HUES6 (cell line): Measurements from ENCODE around the gene LRRC61.
"Not testable (repeated sequence)": the region's sequence is repeated elsewhere in the genome, so short reads cannot be mapped to it uniquely, and the experiment has no call there.

Source experiments
- H3K27ac ChIP-seq: 2 replicates; pipeline ENCODE4 v1.7.0; 2013; ENCODE audit warnings: low read depth, mild to moderate bottlenecking, low read length, inconsistent platforms
- H3K27me3 ChIP-seq: 2 replicates; pipeline ENCODE4 v1.6.1; 2013; ENCODE audit warnings: low read length; ENCODE audit not compliant: control insufficient read depth, insufficient read depth
- H3K36me3 ChIP-seq: 2 replicates; pipeline ENCODE4 v1.6.1; 2013; ENCODE audit warnings: low read length; ENCODE audit not compliant: control insufficient read depth, insufficient read depth
- H3K4me1 ChIP-seq: 2 replicates; pipeline ENCODE4 v1.6.1; 2013; ENCODE audit warnings: low read length; ENCODE audit not compliant: control insufficient read depth, insufficient read depth
- H3K4me3 ChIP-seq: 2 replicates; pipeline ENCODE4 v1.5.1; 2013; ENCODE audit warnings: low read depth, low read length
- H3K9ac ChIP-seq: one replicate; pipeline ENCODE4 v1.6.1; 2013; ENCODE audit warnings: mild to moderate bottlenecking, low read length
- H3K9me3 ChIP-seq: 2 replicates; pipeline ENCODE4 v1.6.1; 2013; ENCODE audit warnings: low read depth, low read length; ENCODE audit not compliant: control insufficient read depth, insufficient read depth

LRRC61 gene

DNA sequence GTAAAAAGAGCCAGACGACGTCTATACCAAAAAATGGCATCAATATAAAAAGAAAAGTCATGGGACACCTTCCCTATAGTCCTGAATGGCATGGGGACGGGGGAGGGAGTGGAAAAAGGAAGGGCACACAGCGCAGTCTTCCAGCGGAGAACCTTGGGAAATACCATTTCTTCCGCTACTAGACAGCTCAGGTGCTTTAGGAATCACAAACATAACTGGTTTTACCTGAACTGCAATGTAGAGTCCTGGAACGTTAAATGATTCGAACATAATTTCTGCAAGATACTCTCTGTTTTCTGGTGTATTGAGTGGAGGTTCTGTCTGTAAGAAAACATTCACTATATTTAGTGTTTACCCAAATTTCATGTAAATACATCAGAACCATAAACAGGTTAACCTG is 28.1 kb upstream of the LRRC61 start:
- not testable (repeated sequence) for H3K27ac ChIP-seq, H3K36me3 ChIP-seq, H3K4me1 ChIP-seq, H3K9ac ChIP-seq, H3K4me3 ChIP-seq, H3K9me3 ChIP-seq, H3K27me3 ChIP-seq

DNA sequence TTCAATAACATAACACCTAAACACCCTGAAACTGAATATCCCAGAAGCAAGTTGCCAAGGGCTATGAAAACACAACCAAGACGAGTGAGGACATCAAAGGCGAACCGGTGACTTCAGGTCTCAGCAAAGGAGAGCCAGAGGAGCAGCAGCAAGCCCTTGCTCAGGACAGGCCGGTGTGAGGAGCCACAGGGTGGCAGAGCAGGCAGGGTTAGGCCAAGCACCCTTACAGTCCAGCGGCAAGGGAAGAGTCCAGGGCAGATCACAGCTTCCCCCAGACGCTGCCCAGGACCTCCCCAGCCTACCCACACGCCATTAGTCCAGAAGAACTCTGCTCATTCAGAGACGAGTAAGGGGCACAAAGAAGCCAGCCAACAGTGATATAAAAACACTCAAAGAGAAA is 27.5 kb upstream of the LRRC61 start:
- H3K4me3 ChIP-seq, H3K9ac ChIP-seq, H3K27ac ChIP-seq, H3K27me3 ChIP-seq, H3K4me1 ChIP-seq, H3K9me3 ChIP-seq, H3K36me3 ChIP-seq: not testable (repeated sequence)

DNA sequence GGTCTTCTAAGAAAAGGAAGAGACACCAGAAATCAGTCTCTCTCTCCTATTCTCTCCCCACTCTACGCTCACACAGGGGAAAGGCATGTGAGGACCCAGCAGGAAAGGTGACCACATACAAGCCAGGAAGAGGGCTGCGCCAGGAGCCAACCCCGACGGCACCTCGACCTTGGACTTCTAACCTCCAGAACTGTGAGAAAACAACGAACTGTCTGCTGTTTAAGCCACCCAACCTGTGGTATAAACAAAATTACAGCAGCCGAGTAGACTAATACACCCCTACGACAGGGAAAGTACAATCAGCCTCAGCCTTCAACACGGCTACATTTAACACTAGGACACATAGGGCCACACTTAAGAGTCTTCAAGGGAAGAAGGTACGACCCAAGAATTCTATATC is 26.4 kb upstream of the LRRC61 start:
- H3K27ac ChIP-seq, result not testable (repeated sequence)

DNA sequence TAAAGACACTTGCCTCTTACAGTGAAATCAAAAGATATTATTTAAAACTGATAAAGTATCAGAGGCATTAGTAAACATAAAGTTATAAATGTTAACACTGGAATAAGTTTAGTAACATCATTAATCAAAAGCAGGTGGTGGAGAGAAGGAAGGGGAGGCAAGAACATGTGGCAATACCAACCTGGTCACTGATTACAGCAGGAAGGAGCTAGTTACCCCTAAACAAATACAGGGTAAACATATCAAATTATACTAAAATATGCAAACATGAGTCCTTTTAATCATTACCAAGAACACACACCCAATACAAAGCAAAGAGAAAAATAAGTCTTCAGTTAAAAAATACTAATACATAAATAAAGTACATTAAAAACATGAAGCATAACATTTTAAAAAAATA is 25.2 kb upstream of the LRRC61 start:
- H3K4me3 ChIP-seq, H3K9me3 ChIP-seq, H3K27me3 ChIP-seq, H3K36me3 ChIP-seq, H3K4me1 ChIP-seq, H3K27ac ChIP-seq, H3K9ac ChIP-seq: not testable (repeated sequence)

More for the DNA sequence above, 26.4 kb upstream of the LRRC61 start:
- not testable (repeated sequence) for H3K4me1 ChIP-seq, H3K9ac ChIP-seq, H3K4me3 ChIP-seq, H3K9me3 ChIP-seq, H3K36me3 ChIP-seq, H3K27me3 ChIP-seq

DNA sequence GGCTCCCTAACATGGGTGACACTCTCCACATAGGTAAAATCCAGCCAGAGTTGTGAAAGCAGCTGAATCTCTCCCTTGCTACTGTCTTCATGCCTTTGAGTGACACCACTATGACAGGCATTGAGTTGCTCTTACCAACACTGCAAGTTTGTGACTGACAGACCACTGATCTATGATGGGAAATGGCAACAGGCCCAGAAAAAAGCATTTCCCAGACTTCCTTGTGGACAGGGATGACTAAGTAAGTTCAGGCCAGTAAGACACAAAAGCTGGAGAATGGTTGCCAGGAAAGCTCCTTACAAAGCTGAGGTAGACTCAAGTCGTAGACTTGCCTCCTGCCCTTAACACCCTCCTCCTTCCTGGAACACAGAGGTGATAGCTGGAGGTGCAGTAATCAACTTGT is 20.2 kb upstream of the LRRC61 start:
- not testable (repeated sequence) for H3K4me3 ChIP-seq, H3K9ac ChIP-seq, H3K27ac ChIP-seq, H3K4me1 ChIP-seq, H3K9me3 ChIP-seq, H3K36me3 ChIP-seq
- peaks cover 24% of the 10 kb centered on the region for H3K27me3 ChIP-seq

- H3K9me3 ChIP-seq, H3K27ac ChIP-seq, H3K4me3 ChIP-seq, H3K4me1 ChIP-seq, H3K36me3 ChIP-seq, H3K9ac ChIP-seq: not testable (repeated sequence)
- peaks cover 42% of the 10 kb centered on the region for H3K27me3 ChIP-seq
Observed at GRCh38 chr7:150304499-150305258, 18.5 kb upstream of the LRRC61 start.

DNA sequence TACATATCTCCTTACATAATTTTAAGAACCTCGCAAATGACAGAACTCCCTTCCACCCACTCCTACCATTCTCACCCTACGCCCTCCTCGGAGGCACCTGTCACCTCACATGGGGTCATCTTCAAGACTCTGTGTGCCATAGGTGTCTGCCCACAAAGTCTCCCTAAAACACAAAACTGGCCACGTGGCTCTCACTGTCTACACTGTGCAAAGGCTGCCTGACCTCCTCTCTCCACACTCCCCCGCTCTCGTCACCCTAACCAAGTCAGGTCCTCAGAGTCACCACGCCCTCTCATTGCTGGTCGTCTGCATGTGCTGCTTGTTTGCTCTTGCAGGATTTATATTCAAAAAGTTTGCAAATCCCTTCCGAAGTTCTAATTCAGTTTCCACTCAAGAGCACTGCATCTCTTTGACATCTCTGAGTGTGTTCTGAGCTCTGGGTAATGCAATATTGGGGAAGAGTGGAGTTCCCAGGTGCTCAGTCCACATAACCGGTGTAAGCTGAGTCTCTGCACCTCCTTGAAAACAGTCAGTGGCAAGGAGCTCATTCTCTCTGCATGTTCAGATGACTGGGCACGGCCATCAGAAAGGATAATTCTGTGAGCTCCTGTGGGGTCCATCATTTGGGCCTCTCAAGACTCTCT is 17.8 kb upstream of the LRRC61 start:
- H3K4me3 ChIP-seq, H3K9ac ChIP-seq, H3K36me3 ChIP-seq, H3K4me1 ChIP-seq, H3K27ac ChIP-seq, H3K9me3 ChIP-seq: not testable (repeated sequence)
- peaks cover 49% of the 10 kb centered on the region for H3K27me3 ChIP-seq

- not testable (repeated sequence) for H3K36me3 ChIP-seq, H3K4me1 ChIP-seq, H3K9ac ChIP-seq, H3K9me3 ChIP-seq, H3K4me3 ChIP-seq, H3K27ac ChIP-seq
- peaks cover 54% of the 10 kb centered on the region for H3K27me3 ChIP-seq
Observed at GRCh38 chr7:150305903-150306284, 17.3 kb upstream of the LRRC61 start.

DNA sequence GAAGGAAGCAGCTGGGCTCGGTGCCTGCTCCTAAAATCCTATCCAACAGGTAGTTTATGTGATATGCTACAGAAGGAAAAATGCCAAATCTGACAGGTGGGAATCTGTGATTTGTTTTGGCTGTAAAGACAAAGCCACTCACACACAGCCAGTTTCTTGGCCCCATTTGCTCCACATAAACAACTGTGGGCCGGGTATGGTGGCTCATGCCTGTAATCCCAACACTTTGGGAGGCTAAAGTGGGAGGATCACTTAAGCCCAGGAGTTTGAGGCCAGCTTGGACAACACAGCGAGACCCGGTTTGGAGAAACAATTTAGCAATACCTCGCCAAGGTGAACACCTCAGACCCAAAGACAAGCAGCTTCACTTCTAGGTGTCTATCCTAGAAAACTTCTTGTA is 16.8 kb upstream of the LRRC61 start:
- not testable (repeated sequence) for H3K27ac ChIP-seq, H3K9me3 ChIP-seq, H3K36me3 ChIP-seq, H3K4me1 ChIP-seq, H3K4me3 ChIP-seq, H3K9ac ChIP-seq
- peaks cover 59% of the 10 kb centered on the region for H3K27me3 ChIP-seq

DNA sequence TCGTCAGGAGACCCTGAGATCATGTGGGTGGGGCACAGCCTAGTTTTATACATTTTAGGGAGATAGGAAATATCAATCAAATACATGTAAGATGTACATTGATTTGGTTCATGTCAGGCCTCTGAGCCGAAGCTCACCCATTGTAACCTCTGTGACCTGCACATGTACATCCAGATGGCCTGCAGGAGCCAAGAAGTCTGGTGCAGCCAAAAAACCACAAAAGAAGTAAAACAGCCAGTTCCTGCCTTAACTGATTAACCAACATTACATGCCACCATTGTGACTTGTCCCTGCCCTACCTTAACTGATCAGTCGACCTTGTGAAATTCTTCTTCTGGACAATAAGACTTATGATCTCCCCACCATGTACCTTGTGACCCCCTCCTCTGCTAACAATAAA is 16.0 kb upstream of the LRRC61 start:
- Histone ChIP-seq H3K9ac (no peak overlapping the region), H3K27ac (no peak overlapping the region), H3K4me3 (no peak overlapping the region), H3K9me3 (no peaks in the 10 kb centered on the region; the same call in 1 of the 2 replicates), H3K27me3 (peaks cover 66% of the 10 kb centered on the region), H3K4me1 (peaks cover 5% of the 10 kb centered on the region), H3K36me3 (no peaks in the 10 kb centered on the region)

GRCh38 chr7:150307904-150308303 is 15.3 kb upstream of the LRRC61 start:
- Histone ChIP-seq H3K27me3 (peaks cover 71% of the 10 kb centered on the region), H3K4me1 (peaks cover 12% of the 10 kb centered on the region), H3K9ac (no peak overlapping the region), H3K27ac (no peak overlapping the region), H3K36me3 (no peaks in the 10 kb centered on the region), H3K9me3 (no peaks in the 10 kb centered on the region; the same call in 1 of the 2 replicates), H3K4me3 (no peak overlapping the region)
